ENCODE measurements around the gene ABLIM3. TPM values are rescaled to one million over a fixed set of nuclear protein-coding genes. Genes with fewer than 3 reads are reported as not detected.

The ABLIM3 gene
- total RNA-seq, 1 experiment from 2014 or later, result 70.9 TPM

DNA sequence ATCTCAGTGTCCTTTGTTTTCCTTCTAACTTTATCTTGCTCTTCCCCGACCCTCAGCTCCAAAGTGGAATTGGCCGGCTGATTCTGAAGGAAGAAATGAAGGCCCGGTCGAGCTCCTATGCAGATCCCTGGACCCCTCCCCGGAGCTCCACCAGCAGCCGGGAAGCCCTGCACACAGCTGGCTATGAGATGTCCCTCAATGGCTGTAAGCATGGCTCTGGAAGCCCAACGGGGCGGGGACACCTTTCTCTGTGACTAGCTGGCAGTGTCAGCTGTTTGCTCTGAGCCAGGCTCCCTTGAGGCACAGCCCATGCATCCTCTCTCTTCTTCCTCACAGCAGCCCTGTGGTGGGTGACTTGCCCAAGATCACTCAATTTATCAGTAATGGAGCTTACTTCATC, 106.4 kb downstream of the ABLIM3 start:
- BruUV-seq (replicated peaks), result no TSS peak
- TF ChIP-seq, protein P1, sequence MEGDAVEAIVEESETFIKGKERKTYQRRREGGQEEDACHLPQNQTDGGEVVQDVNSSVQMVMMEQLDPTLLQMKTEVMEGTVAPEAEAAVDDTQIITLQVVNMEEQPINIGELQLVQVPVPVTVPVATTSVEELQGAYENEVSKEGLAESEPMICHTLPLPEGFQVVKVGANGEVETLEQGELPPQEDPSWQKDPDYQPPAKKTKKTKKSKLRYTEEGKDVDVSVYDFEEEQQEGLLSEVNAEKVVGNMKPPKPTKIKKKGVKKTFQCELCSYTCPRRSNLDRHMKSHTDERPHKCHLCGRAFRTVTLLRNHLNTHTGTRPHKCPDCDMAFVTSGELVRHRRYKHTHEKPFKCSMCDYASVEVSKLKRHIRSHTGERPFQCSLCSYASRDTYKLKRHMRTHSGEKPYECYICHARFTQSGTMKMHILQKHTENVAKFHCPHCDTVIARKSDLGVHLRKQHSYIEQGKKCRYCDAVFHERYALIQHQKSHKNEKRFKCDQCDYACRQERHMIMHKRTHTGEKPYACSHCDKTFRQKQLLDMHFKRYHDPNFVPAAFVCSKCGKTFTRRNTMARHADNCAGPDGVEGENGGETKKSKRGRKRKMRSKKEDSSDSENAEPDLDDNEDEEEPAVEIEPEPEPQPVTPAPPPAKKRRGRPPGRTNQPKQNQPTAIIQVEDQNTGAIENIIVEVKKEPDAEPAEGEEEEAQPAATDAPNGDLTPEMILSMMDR (IDR thresholded peaks at IDR 0.05; ENCODE audit: unreplicated experiment), result no peak

DNA sequence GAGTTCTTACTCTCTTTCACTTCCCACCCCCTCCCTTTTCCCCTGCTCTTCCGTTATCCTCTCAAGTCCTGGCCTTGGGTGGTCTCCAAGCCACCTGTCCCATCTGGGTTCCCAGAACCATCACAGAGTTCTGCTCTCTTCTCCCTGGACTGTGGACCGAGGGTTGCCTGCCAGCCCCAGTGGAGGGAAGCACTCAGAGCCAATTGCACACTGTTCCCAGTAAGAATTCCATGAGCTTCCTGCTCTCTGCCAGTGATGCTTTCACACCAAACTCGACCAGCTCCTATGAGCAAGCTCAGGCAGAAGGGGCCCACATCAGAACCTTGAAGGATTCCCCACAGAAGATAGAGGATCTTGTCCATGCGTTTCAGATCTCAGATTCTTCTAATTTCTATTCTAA, 110.3 kb downstream of the ABLIM3 start:
- Mint-ChIP-seq H3K9me3 (ENCODE audit: low read depth, unreplicated experiment) (no peaks in the 10 kb centered on the region), H3K4me3 (ENCODE audit: low read depth, unreplicated experiment) (no peak overlapping the region), H3K27ac (ENCODE audit: unreplicated experiment) (no peak overlapping the region), H3K36me3 (ENCODE audit: insufficient read depth, unreplicated experiment) (peaks cover 43% of the 10 kb centered on the region), H3K27me3 (ENCODE audit: unreplicated experiment) (no peaks in the 10 kb centered on the region), H3K4me1 (ENCODE audit: low read depth, unreplicated experiment) (no peaks in the 10 kb centered on the region)
- TF ChIP-seq, protein P1 (IDR thresholded peaks at IDR 0.05; ENCODE audit: unreplicated experiment), result no peak
- BruUV-seq (replicated peaks), result no TSS peak
- CTCF ChIA-PET, result no interaction called here
- intact Hi-C loops (cut with micrococcal nuclease; ENCODE audit: unreplicated experiment), result no loop called here
- DNase-seq, result no peak

More for the DNA sequence above, 106.4 kb downstream of the ABLIM3 start:
- H3K36me3 Mint-ChIP-seq (ENCODE audit: insufficient read depth, unreplicated experiment), result peaks cover 41% of the 10 kb centered on the region
- no peaks in the 10 kb centered on the region for H3K27me3 Mint-ChIP-seq (ENCODE audit: unreplicated experiment)
- no peak overlapping the region for H3K4me3 Mint-ChIP-seq (ENCODE audit: low read depth, unreplicated experiment)
- CTCF ChIA-PET, result no interaction called here
- H3K27ac Mint-ChIP-seq (ENCODE audit: unreplicated experiment), result no peak overlapping the region
- no peak for DNase-seq
- intact Hi-C loops (cut with micrococcal nuclease; ENCODE audit: unreplicated experiment), result no loop called here
- no peaks in the 10 kb centered on the region for H3K4me1 Mint-ChIP-seq (ENCODE audit: low read depth, unreplicated experiment)
- no peaks in the 10 kb centered on the region for H3K9me3 Mint-ChIP-seq (ENCODE audit: low read depth, unreplicated experiment)

DNA sequence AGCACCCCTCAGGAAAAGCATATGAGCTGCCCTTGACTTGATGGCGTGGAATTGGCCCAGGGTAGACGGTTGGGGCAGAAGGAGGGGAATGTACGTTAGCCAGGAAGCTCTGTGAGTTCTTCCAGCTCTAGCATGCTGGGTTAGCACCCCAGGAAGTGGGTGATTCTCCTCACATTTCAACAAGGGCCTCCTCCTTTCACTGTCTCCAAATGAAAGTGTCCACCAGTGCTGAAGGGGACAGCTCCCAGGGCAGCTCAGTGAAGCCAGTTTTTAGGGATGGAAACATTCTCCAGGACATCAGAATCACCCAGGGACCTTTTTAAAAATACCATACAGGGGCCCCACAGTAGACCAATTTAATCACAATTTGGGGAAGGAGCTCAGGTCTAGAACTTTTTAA, 113.2 kb downstream of the ABLIM3 start:
- TF ChIP-seq, protein P1 (IDR thresholded peaks at IDR 0.05; ENCODE audit: unreplicated experiment), result no peak
- intact Hi-C loops (cut with micrococcal nuclease; ENCODE audit: unreplicated experiment), result no loop called here
- no peaks in the 10 kb centered on the region for H3K4me1 Mint-ChIP-seq (ENCODE audit: low read depth, unreplicated experiment)
- DNase-seq, result no peak
- no TSS peak for BruUV-seq (replicated peaks)
- peaks cover 32% of the 10 kb centered on the region for H3K36me3 Mint-ChIP-seq (ENCODE audit: insufficient read depth, unreplicated experiment)
- H3K27ac Mint-ChIP-seq (ENCODE audit: unreplicated experiment), result no peak overlapping the region
- no peaks in the 10 kb centered on the region for H3K9me3 Mint-ChIP-seq (ENCODE audit: low read depth, unreplicated experiment)
- CTCF ChIA-PET, result no interaction called here
- no peak overlapping the region for H3K4me3 Mint-ChIP-seq (ENCODE audit: low read depth, unreplicated experiment)
- no peaks in the 10 kb centered on the region for H3K27me3 Mint-ChIP-seq (ENCODE audit: unreplicated experiment)

DNA sequence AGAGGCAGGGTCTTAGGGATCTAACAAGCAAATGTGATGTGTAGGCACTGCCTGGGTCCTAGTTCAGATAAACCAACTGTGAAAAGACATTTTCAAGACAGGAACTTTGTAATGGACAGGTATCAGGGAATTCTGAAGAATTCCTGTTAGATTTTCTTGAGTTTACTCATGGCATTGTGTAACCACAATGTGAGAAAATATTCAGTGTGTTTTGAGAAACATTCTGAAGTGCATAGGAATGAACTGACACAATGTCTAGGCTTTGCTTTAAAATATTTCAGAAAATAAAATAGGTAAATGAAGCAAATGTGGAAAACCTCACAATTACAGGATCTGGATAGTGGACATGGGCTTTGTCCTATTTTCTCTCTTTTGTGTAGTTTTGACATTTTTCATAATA, 115.2 kb downstream of the ABLIM3 start:
- intact Hi-C loops (cut with micrococcal nuclease; ENCODE audit: unreplicated experiment), result no loop called here
- H3K27ac Mint-ChIP-seq (ENCODE audit: unreplicated experiment), result no peak overlapping the region
- DNase-seq, result no peak
- no peaks in the 10 kb centered on the region for H3K9me3 Mint-ChIP-seq (ENCODE audit: low read depth, unreplicated experiment)
- CTCF ChIA-PET, result no interaction called here
- H3K36me3 Mint-ChIP-seq (ENCODE audit: insufficient read depth, unreplicated experiment), result peaks cover 47% of the 10 kb centered on the region
- TF ChIP-seq, protein P1 (IDR thresholded peaks at IDR 0.05; ENCODE audit: unreplicated experiment), result no peak
- H3K4me1 Mint-ChIP-seq (ENCODE audit: low read depth, unreplicated experiment), result no peaks in the 10 kb centered on the region
- no peak overlapping the region for H3K4me3 Mint-ChIP-seq (ENCODE audit: low read depth, unreplicated experiment)
- H3K27me3 Mint-ChIP-seq (ENCODE audit: unreplicated experiment), result no peaks in the 10 kb centered on the region
- BruUV-seq (replicated peaks), result no TSS peak

Data from Calu3 (cell line).